LHCN-M2 (cell line): ENCODE measurements around the gene ANXA3. TPM values are rescaled to one million over a fixed set of nuclear protein-coding genes. Genes with fewer than 3 reads are reported as not detected.
"Not testable (repeated sequence)": the region's sequence is repeated elsewhere in the genome, so short reads cannot be mapped to it uniquely, and the experiment has no call there.

Experiments
- DNase-seq: peaks from one replicate; pipeline ENCODE4 v3.0.0-alpha.2; 2012; ENCODE audit warnings: low read depth
- polyA plus RNA-seq: library from polyadenylated mRNA; unstranded; fragments of >200 nt; gene quantifications from one replicate; pipeline ENCODE4 v1.2.1, GENCODE V29; 2012; ENCODE audit warnings: missing spikeins
- total RNA-seq: library from RNA; depleted of rRNA; stranded (reverse); fragments of >200 nt; gene quantifications from 2 replicates; pipeline ENCODE4 v1.2.3, GENCODE V29; 2014; rRNA removed

Gene ANXA3
- total RNA-seq, result not detected in 2 replicates
- polyA plus RNA-seq, result 2.2 TPM

- no peak for DNase-seq
Measured at GRCh38 chr4:78551420-78552351, at the start of gene ANXA3. Gene ANXA3, plus strand, starts transcription at chr4:78551770. Its CDS starts 2,704 bp downstream, at chr4:78554474.

DNA sequence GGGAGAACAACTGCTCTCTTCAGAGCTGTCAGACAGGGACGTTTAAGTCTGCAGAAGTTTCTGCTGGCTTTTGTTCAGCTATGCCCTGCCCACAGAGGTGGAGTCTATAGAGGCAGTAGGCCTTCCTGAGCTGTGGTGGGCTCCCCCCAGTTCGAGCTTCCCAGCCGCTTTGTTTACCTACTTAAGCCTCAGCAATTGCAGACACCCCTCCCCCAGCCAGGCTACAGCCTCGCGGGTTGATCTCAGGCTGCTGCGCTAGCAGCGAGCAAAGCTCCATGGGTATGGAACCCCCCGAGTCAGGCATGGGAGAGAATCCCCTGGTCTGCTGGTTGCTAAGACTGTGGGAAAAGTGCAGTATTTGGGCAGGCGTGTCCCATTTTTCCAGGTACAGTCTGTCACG is 45.3 kb upstream of the ANXA3 start:
- DNase-seq, result not testable (repeated sequence)

DNA sequence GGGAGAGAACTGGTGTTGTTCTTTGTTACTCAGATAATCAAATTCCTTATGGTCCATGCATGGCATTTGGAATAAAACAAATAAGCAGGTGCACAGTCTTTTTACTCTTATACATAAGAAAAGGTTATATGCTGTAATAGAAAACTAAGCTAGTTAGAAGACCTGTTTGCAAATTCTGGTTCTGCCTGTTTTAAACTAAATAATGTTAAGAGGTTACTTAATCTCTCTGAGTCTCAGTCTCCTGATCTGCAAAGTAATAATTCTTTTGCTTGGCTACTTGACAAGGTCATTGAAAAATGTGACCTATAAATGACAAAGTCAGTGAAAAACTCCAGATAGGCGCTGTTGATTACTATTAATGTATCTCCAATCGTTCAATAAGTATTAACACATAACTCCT is 42.5 kb upstream of the ANXA3 start:
- no peak for DNase-seq

DNA sequence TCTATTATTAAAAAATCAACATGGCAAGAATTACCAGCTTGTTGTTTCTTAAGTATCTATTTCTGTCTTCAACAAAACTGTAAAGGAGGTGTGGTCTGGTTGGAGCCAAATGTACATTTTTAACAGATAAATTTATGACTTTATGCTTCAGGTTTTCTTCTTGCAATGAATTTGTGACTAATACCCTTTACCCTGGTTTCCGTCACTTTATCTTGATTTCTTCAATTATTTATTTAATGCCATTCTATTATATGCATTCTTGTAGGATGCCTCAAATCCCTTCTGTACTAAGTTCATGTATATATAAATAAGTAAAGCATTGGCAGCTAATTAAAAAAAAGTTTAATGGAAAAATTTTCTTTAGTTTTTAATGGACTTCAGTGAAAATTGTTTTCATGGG is 41.5 kb upstream of the ANXA3 start:
- no peak for DNase-seq

DNA sequence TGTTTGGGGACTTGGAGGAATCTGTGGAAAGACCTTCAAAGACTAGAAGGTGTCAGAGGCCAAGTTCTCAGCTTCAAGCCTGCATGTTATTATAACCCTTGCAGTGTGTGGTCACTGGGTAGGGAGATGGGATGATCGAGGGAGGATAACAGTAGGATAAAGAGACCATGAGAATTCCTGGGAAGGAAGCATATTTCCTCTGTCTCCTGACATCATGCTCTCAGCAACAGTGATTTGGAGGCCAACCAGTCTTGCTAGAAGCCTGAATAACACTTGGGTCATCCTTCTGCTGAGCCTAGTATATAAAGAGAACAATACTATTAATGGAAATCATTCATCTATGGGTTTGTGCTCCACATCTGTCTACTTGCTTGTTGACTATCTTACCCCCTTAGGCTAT is 40.9 kb upstream of the ANXA3 start:
- no peak for DNase-seq

GRCh38 chr4:78512357-78512920 is 39.1 kb upstream of the ANXA3 start:
- DNase-seq, result no peak

DNA sequence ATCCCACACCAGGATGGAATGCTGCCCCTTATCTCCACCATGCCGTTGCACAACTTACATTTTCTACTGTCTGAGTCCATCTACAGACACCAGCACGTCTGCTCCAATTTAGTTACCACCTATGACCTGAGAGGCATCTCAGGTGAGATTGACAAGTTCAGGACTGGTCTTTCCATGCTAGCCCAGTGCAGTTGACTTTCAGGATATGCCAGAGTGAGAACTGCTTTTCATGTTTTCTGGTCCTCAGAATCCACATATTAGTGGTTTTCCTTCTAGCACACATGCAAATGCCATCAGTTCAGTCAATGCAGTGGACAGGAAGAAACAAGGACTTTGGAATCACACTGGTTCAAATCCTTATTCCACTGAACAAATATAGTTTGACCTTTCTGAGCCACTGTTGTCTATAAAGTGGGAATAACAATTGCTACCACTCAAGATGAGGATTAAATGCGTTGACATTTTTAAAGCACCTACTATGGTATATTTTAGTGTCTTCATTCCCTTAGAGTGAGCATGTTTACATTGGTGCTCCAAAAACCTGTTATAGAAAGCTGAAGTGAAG is 38.1 kb upstream of the ANXA3 start:
- no peak for DNase-seq

DNA sequence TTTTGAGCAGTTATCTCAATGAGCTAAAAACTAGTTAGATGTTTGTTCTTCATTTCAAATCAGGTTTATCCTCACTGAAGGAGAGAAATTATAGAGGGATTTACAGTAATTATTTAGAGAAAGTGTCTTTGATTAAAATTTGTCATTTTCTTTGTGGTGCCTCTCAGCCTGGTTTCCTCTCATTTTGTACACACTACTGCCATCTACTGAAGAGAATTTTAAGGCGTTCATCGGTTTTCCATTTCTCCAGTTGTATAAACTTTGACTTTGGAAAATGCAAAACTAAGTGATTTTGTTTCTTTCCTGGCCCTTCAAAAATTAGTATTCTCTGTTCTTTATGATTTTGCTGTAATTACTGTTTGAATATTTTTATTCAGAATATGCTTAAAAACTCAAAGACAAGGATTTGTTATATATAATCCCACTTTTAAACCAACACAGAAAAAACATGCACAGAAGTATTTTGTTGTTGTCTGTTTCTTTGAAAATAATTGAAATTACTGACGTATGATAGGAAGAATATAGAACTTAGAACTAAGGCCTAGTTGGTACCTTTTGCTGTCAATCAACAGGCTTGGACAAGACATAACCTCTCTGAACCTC is 34.4 kb upstream of the ANXA3 start:
- no peak for DNase-seq

- no peak for DNase-seq
Measured at GRCh38 chr4:78518561-78518960, 33.0 kb upstream of the ANXA3 start.

DNA sequence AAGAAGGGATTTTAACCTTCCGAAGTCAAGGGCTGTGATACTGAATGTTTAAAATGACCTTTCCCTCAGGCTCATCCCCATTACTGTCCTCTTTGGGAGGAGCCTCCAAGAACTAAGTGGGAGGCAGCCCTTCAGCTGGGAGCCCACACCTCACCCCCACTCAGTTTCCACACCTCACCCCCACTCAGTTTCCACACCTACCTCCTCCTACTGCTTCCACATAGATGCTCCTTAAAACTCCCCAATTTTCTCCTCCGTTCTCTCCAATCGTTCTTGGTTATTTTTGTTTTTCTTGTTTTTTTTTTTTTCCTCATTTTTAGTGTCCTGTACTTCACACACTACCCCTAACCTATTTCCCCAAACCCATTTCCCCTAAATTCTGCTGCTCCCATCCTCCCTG is 31.6 kb upstream of the ANXA3 start:
- DNase-seq, result no peak

- DNase-seq, result peak; percentile 62
Measured at GRCh38 chr4:78520808-78521226, 30.8 kb upstream of the ANXA3 start.

- no peak for DNase-seq
Measured at GRCh38 chr4:78524009-78524408, 27.6 kb upstream of the ANXA3 start.

DNA sequence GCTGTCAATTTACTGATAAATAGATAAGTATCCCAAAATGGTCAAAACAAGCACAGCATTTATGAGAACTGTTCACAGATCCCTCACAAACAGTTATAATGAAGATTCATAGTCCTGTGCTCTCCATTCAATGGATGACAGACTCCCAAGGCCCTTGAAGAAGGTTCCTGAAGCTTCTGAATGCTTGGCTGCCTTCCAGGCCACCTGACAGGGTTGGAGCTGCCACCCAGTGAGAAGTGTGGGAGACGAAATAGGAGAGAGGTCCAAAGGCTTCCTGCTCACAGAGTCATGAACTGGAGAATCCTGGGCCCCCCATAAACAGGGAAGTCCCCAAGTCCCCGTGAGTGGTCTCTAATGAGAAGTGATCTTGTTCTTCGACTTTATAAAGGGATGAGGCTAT is 26.0 kb upstream of the ANXA3 start:
- DNase-seq, result no peak

DNA sequence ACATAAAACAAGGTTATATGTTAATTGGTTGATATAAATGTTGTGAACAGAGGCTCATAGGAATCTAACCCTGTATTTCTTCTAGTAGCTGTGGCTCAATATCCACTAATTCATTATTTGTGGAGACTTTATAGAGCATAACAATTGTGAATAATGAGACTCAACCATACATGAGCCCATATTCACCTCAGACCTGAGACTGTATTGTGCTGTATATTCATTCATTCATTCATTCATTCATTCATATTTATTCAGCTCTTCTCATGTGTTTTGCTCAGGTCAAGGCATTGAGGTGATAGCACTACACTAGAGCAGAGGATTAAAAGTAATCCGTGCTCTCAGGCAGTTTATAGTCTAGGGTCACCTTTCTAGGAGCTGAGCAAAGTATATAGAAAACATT is 24.5 kb upstream of the ANXA3 start:
- no peak for DNase-seq

GRCh38 chr4:78527555-78527954 is 24.0 kb upstream of the ANXA3 start:
- no peak for DNase-seq

- DNase-seq, result peak; percentile 40
Measured at GRCh38 chr4:78528327-78528726, 23.2 kb upstream of the ANXA3 start.

DNA sequence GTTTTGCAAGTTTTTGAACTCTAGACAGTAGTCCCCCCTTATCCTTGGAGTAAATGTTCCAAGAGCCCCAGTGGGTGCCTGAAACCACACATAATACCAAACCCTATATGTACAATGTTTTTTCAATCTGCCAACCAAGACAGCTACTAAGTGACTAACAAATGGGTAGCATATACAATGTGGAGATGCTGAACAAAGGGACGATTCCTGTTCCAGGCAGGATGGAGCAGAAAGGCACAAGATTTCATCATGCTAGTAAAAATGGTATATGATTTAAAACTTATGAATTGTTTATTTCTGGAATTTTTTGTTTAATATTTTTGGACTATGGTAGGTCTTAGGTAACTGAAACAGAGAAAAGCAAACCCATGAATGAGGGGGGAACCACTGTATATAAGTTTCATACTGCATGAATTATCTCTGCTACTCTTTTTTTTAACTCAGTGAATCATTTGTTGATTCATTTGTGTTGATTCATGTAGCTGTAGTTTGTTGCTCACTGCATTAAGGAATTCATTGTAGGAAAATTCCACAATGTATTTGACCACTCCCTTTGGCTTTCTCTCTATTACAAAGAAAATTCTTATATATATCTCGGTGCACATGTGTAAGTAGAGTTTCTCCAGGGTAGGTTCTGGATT is 21.9 kb upstream of the ANXA3 start:
- DNase-seq, result peak; percentile 63

DNA sequence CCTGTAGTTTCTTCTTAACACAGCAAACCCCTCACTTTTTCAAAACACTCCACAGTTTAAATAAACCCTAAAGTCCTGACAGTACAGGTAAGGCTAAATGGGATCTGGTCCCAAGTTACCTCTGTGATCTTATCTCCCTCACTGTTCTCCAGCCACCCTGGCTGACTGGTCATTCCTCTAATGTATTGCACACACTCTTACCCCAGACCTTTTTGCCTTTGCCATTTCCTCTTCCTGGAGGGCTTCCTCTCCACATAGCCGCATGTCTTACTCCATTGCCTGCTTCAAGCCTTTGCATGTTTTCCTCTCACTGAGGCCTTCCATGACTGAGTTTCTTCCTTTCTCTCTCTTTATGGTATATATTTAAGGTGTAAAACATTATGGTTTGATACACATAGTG is 19.5 kb upstream of the ANXA3 start:
- no peak for DNase-seq

DNA sequence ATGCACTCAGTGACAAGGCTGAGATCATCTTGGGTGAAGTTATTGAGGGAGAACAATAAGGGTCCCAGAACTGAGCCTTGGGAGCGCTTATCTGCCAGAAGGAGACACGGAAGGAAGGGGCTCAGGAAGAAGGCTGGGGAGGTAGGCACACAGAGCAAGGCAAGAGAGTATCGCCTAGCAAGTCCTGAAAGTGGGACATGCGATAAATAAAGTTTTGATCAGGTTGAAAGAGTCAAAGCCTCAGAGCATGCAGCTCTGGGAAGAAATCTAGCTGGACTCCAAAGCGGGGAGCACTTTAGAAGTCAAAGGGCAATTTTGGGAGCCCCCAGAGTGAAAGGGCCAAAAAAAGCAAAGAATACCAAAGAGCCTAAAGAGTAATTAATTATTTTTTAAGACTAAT is 17.7 kb upstream of the ANXA3 start:
- DNase-seq, result no peak

- DNase-seq, result peak; percentile 20
Measured at GRCh38 chr4:78534286-78534955, 17.1 kb upstream of the ANXA3 start.

GRCh38 chr4:78542373-78542772 is 9.2 kb upstream of the ANXA3 start:
- DNase-seq, result peak; percentile 62
